ENCODE measurements around the gene AFAP1L2. TPM values are rescaled to one million over a fixed set of nuclear protein-coding genes. Genes with fewer than 3 reads are reported as not detected.

AFAP1L2 gene
- polyA plus RNA-seq, 3 donors: 0.01 to 0.43 TPM; not detected in 1

DNA sequence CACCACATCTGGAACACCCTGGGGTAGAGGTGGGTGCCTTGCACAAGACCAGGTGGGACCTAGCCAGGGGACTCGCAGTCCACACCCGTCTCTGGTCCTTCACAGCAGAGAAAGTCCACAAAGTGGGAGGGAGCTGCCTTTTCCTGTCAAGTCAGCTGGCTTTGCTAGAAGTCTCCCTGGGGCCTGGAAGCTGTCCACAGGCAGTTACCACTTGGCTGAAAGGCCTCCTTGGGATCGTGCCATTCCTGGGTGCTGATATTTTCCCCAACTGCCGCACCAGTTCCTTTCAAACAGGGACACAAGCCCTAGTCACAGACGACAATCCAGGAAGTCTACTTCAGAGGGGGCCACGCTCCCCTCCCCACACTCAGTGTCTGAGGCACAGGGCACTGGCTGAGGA, 75.4 kb downstream of the AFAP1L2 start:
- Mint-ChIP-seq H3K9me3 (peaks cover 0 to 2% (median 0%) of the 10 kb centered on the region in 7 donors), H3K36me3 (no peaks in the 10 kb centered on the region), H3K27me3 (ENCODE audit: low read depth in 3 of 3) (peaks cover 0 to 6% (median 3%) of the 10 kb centered on the region in 3 donors), H3K4me3 (no peak overlapping the region), H3K27ac (no peak overlapping the region), H3K4me1 (no peaks in the 10 kb centered on the region)
- 93% methylated on average over 6 of the region's 6 CpGs for WGBS (ENCODE audit: insufficient coverage)
- Histone ChIP-seq H4K20me1 (ENCODE audit: insufficient read depth, low read length) (no peaks in the 10 kb centered on the region), H3K27ac (ENCODE audit: low read depth in 1 of 2, low read length in 2 of 2) (no peak overlapping the region), H2AFZ (ENCODE audit: insufficient read depth, low read depth, low read length, poor library complexity, severe bottlenecking) (no peak overlapping the region), H3K4me1 (ENCODE audit: control insufficient read depth in 1 of 2, insufficient read depth in 2 of 2, low read length in 2 of 2) (no peaks in the 10 kb centered on the region), H3K4me2 (replicated peaks; ENCODE audit: extremely low read depth, low read length, poor library complexity, severe bottlenecking) (no peak overlapping the region), H3K9ac (ENCODE audit: insufficient read depth, low read length, poor library complexity, severe bottlenecking) (no peak overlapping the region), H3K79me2 (ENCODE audit: insufficient read depth, low read length) (no peaks in the 10 kb centered on the region), H3K27me3 (ENCODE audit: control insufficient read depth in 2 of 2, insufficient read depth in 2 of 2, low read length in 2 of 2) (no peaks in the 10 kb centered on the region), H3K4me3 (replicated peaks in 1 of 3; ENCODE audit: low read depth in 2 of 3, low read length in 3 of 3) (no peak overlapping the region), H3K36me3 (replicated peaks in 1 of 2; ENCODE audit: control insufficient read depth in 1 of 2, insufficient read depth in 2 of 2, low read length in 2 of 2) (no peaks in the 10 kb centered on the region), H3K9me3 (replicated peaks in 1 of 2; ENCODE audit: control insufficient read depth in 1 of 2, insufficient read depth in 1 of 2, low read length in 2 of 2) (no peaks in the 10 kb centered on the region)
- DNase-seq: no peak
- TF ChIP-seq, protein P1, sequence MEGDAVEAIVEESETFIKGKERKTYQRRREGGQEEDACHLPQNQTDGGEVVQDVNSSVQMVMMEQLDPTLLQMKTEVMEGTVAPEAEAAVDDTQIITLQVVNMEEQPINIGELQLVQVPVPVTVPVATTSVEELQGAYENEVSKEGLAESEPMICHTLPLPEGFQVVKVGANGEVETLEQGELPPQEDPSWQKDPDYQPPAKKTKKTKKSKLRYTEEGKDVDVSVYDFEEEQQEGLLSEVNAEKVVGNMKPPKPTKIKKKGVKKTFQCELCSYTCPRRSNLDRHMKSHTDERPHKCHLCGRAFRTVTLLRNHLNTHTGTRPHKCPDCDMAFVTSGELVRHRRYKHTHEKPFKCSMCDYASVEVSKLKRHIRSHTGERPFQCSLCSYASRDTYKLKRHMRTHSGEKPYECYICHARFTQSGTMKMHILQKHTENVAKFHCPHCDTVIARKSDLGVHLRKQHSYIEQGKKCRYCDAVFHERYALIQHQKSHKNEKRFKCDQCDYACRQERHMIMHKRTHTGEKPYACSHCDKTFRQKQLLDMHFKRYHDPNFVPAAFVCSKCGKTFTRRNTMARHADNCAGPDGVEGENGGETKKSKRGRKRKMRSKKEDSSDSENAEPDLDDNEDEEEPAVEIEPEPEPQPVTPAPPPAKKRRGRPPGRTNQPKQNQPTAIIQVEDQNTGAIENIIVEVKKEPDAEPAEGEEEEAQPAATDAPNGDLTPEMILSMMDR (IDR thresholded peaks at IDR 0.05): no peak
- intact Hi-C loops (cut with micrococcal nuclease): no loop called here

DNA sequence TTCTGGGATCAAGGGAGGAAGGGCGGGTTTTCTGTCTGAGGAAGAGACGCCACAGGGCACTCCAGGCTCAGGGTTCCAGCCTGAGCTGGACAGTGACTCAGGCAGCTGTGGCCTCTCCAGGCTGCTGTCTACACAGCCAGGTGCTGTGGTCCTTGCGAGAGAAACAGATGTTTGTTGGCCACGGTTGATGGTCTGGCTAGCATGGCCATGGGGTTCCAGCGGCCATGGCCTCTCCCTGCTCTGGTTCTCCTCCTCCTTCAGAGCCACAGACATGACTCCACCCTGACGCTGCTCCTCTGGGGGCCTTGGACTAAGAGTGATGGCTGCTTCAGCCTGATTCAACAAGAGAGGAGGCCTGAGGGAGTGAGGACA, 75.9 kb downstream of the AFAP1L2 start:
- H3K9me3 ChIP-seq (replicated peaks in 1 of 2; ENCODE audit: control insufficient read depth in 1 of 2, insufficient read depth in 1 of 2, low read length in 2 of 2): no peaks in the 10 kb centered on the region
- intact Hi-C loops (cut with micrococcal nuclease): no loop called here
- 90% methylated on average over 4 of the region's 6 CpGs for WGBS (ENCODE audit: insufficient coverage)

More for the DNA sequence above, 75.9 kb downstream of the AFAP1L2 start:
- peaks cover 0 to 2% (median 0%) of the 10 kb centered on the region in 7 donors for H3K9me3 Mint-ChIP-seq
- Histone ChIP-seq H3K4me3 (replicated peaks in 1 of 3; ENCODE audit: low read depth in 2 of 3, low read length in 3 of 3) (no peak overlapping the region), H3K9ac (ENCODE audit: insufficient read depth, low read length, poor library complexity, severe bottlenecking) (no peak overlapping the region), H3K4me2 (replicated peaks; ENCODE audit: extremely low read depth, low read length, poor library complexity, severe bottlenecking) (no peak overlapping the region), H3K36me3 (replicated peaks in 1 of 2; ENCODE audit: control insufficient read depth in 1 of 2, insufficient read depth in 2 of 2, low read length in 2 of 2) (no peaks in the 10 kb centered on the region), H3K79me2 (ENCODE audit: insufficient read depth, low read length) (no peaks in the 10 kb centered on the region), H2AFZ (ENCODE audit: insufficient read depth, low read depth, low read length, poor library complexity, severe bottlenecking) (no peak overlapping the region), H3K4me1 (ENCODE audit: control insufficient read depth in 1 of 2, insufficient read depth in 2 of 2, low read length in 2 of 2) (no peaks in the 10 kb centered on the region), H4K20me1 (ENCODE audit: insufficient read depth, low read length) (no peaks in the 10 kb centered on the region), H3K27me3 (ENCODE audit: control insufficient read depth in 2 of 2, insufficient read depth in 2 of 2, low read length in 2 of 2) (no peaks in the 10 kb centered on the region), H3K27ac (ENCODE audit: low read depth in 1 of 2, low read length in 2 of 2) (no peak overlapping the region)
- H3K4me1 Mint-ChIP-seq: no peaks in the 10 kb centered on the region
- TF ChIP-seq, protein P1 (IDR thresholded peaks at IDR 0.05): no peak
- no peak for DNase-seq
- H3K27me3 Mint-ChIP-seq (ENCODE audit: low read depth in 3 of 3): peaks cover 0 to 6% (median 2%) of the 10 kb centered on the region in 3 donors
- H3K36me3 Mint-ChIP-seq: no peaks in the 10 kb centered on the region
- H3K4me3 Mint-ChIP-seq: no peak overlapping the region
- H3K27ac Mint-ChIP-seq: no peak overlapping the region
